Stomach smooth muscle (tissue), 2 donors: ENCODE results near the gene ZNF525.
"Not testable (repeated sequence)": the region's sequence is repeated elsewhere in the genome, so short reads cannot be mapped to it uniquely, and the experiment has no call there.

Source experiments
- H3K27ac ChIP-seq: one replicate; pipeline ENCODE4 v1.7.0; 2013; ENCODE audit warnings: mild to moderate bottlenecking, low read length, inconsistent platforms
- H3K27me3 ChIP-seq, 2 donors: one replicate each; pipeline ENCODE4 v1.7.0; 2013; ENCODE audit warnings: low read length in 2 of 2; ENCODE audit not compliant: insufficient read depth in 2 of 2, control insufficient read depth in 1 of 2
- H3K36me3 ChIP-seq, 2 donors: one replicate each; pipeline ENCODE4 v1.7.0; 2013; ENCODE audit warnings: low read length in 2 of 2; ENCODE audit not compliant: control insufficient read depth in 2 of 2, insufficient read depth in 2 of 2
- H3K4me1 ChIP-seq: one replicate; pipeline ENCODE4 v1.7.0; 2013; ENCODE audit warnings: low read length; ENCODE audit not compliant: control insufficient read depth, insufficient read depth
- H3K4me3 ChIP-seq, 2 donors: one replicate each; pipeline ENCODE4 v1.7.0; 2013; ENCODE audit warnings: low read length in 2 of 2
- H3K9ac ChIP-seq, 2 donors: one replicate each; pipeline ENCODE4 v1.7.0; 2013; ENCODE audit warnings: low read length in 2 of 2, mild to moderate bottlenecking in 1 of 2
- H3K9me3 ChIP-seq, 2 donors: one replicate each; pipeline ENCODE4 v1.7.0; 2013; ENCODE audit warnings: low read length in 2 of 2; ENCODE audit not compliant: control insufficient read depth in 2 of 2
- donor health status: healthy.
- donor health status: Pancreatic carcinoma.

The ZNF525 gene

DNA sequence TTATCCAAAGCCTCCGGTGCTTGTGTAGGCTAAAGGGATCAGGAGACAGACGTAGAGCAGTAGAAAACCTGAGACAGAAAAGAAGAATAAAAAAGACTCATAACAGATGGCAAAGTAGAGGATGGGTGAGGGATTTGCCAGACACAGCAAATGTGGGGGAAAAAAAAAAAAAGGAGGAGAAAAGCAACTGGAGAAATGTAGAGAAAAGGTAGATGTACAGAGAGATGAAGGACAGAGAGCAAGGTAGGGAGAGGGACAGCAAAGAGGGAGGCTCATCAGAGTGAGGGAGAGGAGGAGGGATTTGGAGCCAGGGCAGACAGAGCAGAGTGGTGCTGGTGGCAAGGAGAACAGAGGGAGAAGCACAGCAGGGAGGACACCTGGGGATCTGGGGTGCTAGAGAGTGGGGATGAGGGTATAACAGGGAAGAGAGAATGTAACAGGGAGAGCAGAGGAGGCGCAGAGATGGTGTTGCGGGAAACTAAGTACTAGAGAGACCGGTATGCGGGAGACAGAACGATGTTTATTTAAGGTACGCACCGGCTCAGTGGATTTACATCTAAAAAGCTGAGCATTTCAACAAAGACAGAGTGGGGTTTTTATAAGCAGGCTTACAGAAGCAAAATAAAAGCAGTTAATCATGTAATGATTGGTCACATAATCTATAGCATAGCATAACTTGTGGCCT lies 30.5 kb downstream of the ZNF525 start:
- H3K4me1 ChIP-seq: peaks cover 11% of the 10 kb centered on the region
- H3K27me3 ChIP-seq, H3K9me3 ChIP-seq: not testable (repeated sequence)
- H3K9ac ChIP-seq: peak overlapping the region; percentile 84 to 90
- H3K36me3 ChIP-seq: peaks cover 11 to 12% of the 10 kb centered on the region in 2 donors
- H3K27ac ChIP-seq: peak overlapping the region; percentile 69
- peak overlapping the region; percentile 87 to 88 for H3K4me3 ChIP-seq

- Histone ChIP-seq H3K27ac (no peak overlapping the region), H3K27me3 (no peaks in the 10 kb centered on the region), H3K9me3 (no peaks in the 10 kb centered on the region), H3K4me3 (no peak overlapping the region), H3K36me3 (peaks cover 12% of the 10 kb centered on the region in 2 donors), H3K4me1 (peaks cover 11% of the 10 kb centered on the region), H3K9ac (no peak overlapping the region)
These were observed 31.0 kb downstream of the ZNF525 start for GRCh38 chr19:53396525-53396868.

DNA sequence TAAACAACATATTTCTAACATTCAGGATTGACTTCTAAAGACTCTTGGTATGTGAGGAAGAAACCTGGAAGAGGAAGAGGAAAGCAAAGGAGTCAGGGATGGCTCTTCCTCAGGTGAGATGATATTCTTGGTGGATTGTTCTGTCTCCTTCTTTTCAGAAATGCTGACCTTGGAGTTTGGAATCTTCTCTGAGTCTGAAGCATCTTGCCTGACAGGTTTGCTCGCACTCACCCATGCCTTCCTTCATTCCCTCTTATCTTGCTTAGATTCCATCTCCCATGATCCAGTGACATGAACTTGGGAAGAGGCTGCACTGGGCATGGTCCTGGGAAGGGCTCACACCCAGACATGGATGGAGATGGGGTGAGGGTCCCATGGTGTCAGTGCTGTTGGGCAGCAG lies 32.4 kb downstream of the ZNF525 start:
- H3K27ac ChIP-seq: not testable (repeated sequence)

DNA sequence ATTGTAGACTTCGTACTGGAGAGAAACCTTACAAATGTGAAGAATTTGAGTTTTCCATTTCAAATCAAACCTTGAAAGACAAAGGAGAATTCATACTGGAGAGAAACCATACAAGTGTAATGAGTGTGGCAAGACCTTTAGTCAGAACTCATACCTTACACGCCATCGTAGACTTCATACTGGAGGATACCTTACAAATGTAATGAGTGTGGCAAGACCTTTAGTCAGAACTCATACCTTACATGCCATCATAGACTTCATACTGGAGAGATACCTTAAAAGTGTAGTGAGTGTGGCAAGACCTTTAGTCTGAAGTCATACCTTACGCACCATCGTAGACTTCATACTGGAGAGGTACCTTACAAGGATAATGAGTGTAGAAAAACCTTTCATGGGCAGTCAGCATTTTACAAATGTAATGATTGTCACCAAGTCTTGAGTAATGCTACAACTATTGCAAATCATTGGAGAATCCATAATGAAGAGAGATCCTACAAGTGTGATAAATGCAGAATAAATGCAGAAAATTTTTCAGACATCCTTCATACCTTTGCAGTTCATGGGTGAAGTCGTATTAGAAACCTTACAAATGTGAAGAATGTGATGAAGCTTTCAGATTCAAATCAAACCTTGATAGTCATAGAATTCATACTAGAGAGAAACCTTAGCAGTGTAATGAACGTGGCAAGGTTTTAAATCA lies 44.1 kb downstream of the ZNF525 start:
- Histone ChIP-seq H3K36me3 (peaks cover 16 to 17% of the 10 kb centered on the region in 2 donors), H3K27ac (no peak overlapping the region), H3K4me3 (no peak overlapping the region), H3K9me3 (peaks cover 2 to 9% of the 10 kb centered on the region in 2 donors), H3K27me3 (no peaks in the 10 kb centered on the region), H3K9ac (no peak overlapping the region), H3K4me1 (no peaks in the 10 kb centered on the region)

More for the DNA sequence above, 32.4 kb downstream of the ZNF525 start:
- peaks cover 11% of the 10 kb centered on the region for H3K4me1 ChIP-seq
- H3K36me3 ChIP-seq: peaks cover 17 to 18% of the 10 kb centered on the region in 2 donors
- H3K27me3 ChIP-seq, H3K9me3 ChIP-seq, H3K9ac ChIP-seq, H3K4me3 ChIP-seq: not testable (repeated sequence)

GRCh38 chr19:53420520-53421315 lies 55.2 kb downstream of the ZNF525 start:
- not testable (repeated sequence) for H3K36me3 ChIP-seq, H3K27me3 ChIP-seq, H3K9me3 ChIP-seq, H3K4me1 ChIP-seq, H3K9ac ChIP-seq, H3K27ac ChIP-seq, H3K4me3 ChIP-seq

DNA sequence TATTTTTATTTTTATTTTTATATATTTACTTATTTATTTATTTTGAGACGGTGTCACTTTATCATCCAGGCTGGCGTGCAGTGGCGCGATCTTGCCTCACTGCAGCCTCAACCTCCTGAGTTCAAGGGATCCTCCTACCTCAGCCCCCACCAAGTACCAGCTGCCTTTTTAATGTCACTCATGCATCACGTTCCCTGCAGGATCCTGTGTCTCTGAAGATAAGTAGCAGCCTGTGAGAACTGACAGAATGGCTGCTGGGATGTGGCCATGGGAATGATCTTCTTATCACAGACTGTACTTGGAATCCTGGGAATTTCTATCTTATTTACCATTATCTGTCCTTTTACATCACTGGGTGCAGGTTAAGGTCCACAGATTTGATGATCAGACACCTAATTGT lies 57.0 kb downstream of the ZNF525 start:
- H3K27me3 ChIP-seq: no peaks in the 10 kb centered on the region
- H3K9me3 ChIP-seq: no peaks in the 10 kb centered on the region
- no peaks in the 10 kb centered on the region for H3K36me3 ChIP-seq
- H3K27ac ChIP-seq: no peak overlapping the region
- H3K4me1 ChIP-seq: no peaks in the 10 kb centered on the region
- H3K9ac ChIP-seq: no peak overlapping the region
- no peak overlapping the region for H3K4me3 ChIP-seq

DNA sequence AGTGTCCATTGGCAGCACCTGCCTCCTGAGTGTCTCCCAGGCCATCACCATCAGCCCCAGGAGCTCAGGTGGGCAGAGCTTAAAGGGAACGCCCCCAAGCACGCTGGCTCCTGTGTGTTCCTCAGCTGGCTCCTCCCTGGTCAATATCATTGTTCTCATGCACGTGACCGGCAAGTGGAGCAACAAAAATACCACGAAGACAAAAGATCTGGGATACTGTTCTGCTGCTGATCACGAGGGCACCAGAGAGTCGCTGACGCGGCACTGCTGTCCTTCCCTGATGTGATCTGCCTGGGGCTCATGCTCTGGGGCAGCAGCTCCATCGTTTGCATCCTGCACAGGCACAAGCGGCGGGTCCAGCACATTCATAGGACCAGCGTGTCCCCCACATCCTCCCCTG lies 57.6 kb downstream of the ZNF525 start:
- H3K9ac ChIP-seq, H3K9me3 ChIP-seq, H3K4me1 ChIP-seq, H3K36me3 ChIP-seq, H3K27ac ChIP-seq, H3K27me3 ChIP-seq, H3K4me3 ChIP-seq: not testable (repeated sequence)

GRCh38 chr19:53423680-53424079 lies 58.2 kb downstream of the ZNF525 start:
- not testable (repeated sequence) for H3K9ac ChIP-seq, H3K4me1 ChIP-seq, H3K27ac ChIP-seq, H3K27me3 ChIP-seq, H3K9me3 ChIP-seq, H3K36me3 ChIP-seq, H3K4me3 ChIP-seq

GRCh38 chr19:53424968-53425597 lies 59.6 kb downstream of the ZNF525 start:
- Histone ChIP-seq H3K9ac (no peak overlapping the region), H3K27ac (no peak overlapping the region), H3K27me3 (no peaks in the 10 kb centered on the region), H3K36me3 (no peaks in the 10 kb centered on the region), H3K4me3 (no peak overlapping the region), H3K9me3 (no peaks in the 10 kb centered on the region), H3K4me1 (no peaks in the 10 kb centered on the region)

DNA sequence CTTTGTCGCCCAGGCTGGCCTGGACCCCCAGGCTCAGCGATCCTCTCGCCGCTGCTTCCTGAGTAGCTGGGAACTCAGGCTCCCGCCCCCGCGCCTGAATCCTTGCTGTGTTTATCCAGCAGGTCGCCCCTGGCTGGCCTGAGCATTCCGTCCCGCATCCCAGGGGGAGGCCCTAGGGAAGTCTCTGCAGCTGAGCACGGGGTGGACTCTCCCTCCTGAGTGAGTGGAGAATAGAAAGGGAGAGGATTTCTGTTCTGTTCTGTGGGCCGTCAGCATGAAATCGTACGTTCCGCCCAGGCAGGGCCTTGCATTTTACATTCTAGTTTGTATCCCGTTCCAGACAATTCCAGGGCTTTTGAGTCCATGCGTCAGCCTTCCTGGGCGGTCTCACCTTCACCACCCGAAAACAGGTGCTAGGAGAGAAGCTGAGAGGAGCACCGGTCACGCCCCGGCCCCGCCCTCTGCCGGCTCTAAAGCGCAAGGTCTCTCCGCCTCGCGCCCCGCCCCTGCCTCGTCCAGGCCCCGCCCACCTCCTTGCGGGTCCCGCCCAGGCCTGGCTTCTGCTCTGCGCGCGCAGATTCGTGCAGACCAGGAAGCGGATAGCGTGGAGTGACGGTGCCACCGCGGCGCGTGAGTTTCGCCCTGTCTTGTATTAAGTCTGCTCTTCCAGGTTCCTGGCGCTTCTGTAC lies 66.0 kb downstream of the ZNF525 start, which contains the start of gene ZNF761:
Gene ZNF761, plus strand, starts transcription at position 586 of the 689 bp plus-strand sequence. CDS start 15,285 bp downstream, outside the sequence.
- H3K4me3 ChIP-seq: peak within 1 kb of the TSS; percentile 61 to 86

More for the DNA sequence above, 66.0 kb downstream of the ZNF525 start, which contains the start of gene ZNF761:
- H3K36me3 ChIP-seq: no peaks in the 10 kb centered on the region
- H3K9me3 ChIP-seq: no peaks in the 10 kb centered on the region
- no peaks in the 10 kb centered on the region for H3K27me3 ChIP-seq
- no peak within 1 kb of the TSS for H3K27ac ChIP-seq
- H3K9ac ChIP-seq: peak within 1 kb of the TSS; percentile 74 to 80
- H3K4me1 ChIP-seq: peaks cover 7% of the 10 kb centered on the region
